ENCODE data around the gene FTSJ1.

- TF ChIP-seq CTCF (conservative IDR thresholded peaks at IDR 0.05; ENCODE audit: low read depth in 2 of 2) (no peak), ETS1 (IDR thresholded peaks at IDR 0.05) (no peak)
Measured at GRCh38 chrX:48512371-48512935, 36.5 kb downstream of the FTSJ1 start.
